ENCODE data around the gene HSF5. TPM values are rescaled to one million over a fixed set of nuclear protein-coding genes. Genes with fewer than 3 reads are reported as not detected.
A peak's percentile ranks its signal among the peaks of the same experiment; 100 is the strongest.

The HSF5 gene
- polyA plus RNA-seq, 2 of the 4 experiments (the other 2 are of a cell fraction): not detected

- ATAC-seq (no peak), DNase-seq (ENCODE audit: low read depth in 1 of 2, low spot score in 1 of 2) (no peak), FAIRE-seq (no peak)
- Histone ChIP-seq H3K9me3 (no peaks in the 10 kb centered on the region), H3K4me3 (no peak overlapping the region), H3K4me1 (peaks cover 32% of the 10 kb centered on the region), H3K27ac (no peak overlapping the region), H3K4me2 (no peak overlapping the region)
- POLR2A ChIA-PET: no interaction called here
- 84% methylated on average over 5 of the region's 5 CpGs for WGBS (ENCODE audit: missing lambda C conversion rate)
- TF ChIP-seq TFCP2L1 (CRISPR knock-in tag; IDR thresholded peaks at IDR 0.05) (no peak), EHF (CRISPR knock-in tag; IDR thresholded peaks at IDR 0.05) (no peak), NFE2L2 (conservative IDR thresholded peaks at IDR 0.05; ENCODE audit: low read length) (no peak)
- CTCF ChIA-PET: interaction anchor here (1.3 to 2.4 kb wide), 2 partner anchors 38 to 42 kb away, joined by 3 to 7 read pairs; partner anchors contain the start of gene RNF43
Observed at GRCh38 chr17:58375256-58375655, 113.0 kb downstream of the HSF5 start.

- DNase-seq (ENCODE audit: low read depth in 1 of 2, low spot score in 1 of 2) (no peak), ATAC-seq (no peak), FAIRE-seq (no peak)
- CTCF ChIA-PET: interaction anchor here (1.3 to 2.4 kb wide), 3 partner anchors 13 to 44 kb away, joined by 3 to 7 read pairs (median 5); partner anchors contain the start of gene RNF43
- Histone ChIP-seq H3K9me3 (no peaks in the 10 kb centered on the region), H3K4me1 (peaks cover 27% of the 10 kb centered on the region; the same call in 2 of the 3 replicates), H3K27ac (no peak overlapping the region), H3K4me2 (no peak overlapping the region), H3K4me3 (no peak overlapping the region)
- WGBS (ENCODE audit: missing lambda C conversion rate): 83% methylated on average over 1 of the region's 1 CpG
- POLR2A ChIA-PET: no interaction called here
- TF ChIP-seq MAZ (IDR thresholded peaks at IDR 0.05; ENCODE audit: borderline replicate concordance, low read depth, low read length): no peak
- TF ChIP-seq RCOR1 (IDR thresholded peaks at IDR 0.05; ENCODE audit: low read depth, low read length): no peak
- TF ChIP-seq KDM1A (IDR thresholded peaks at IDR 0.05; ENCODE audit: low read depth): 0 out of 2 replicates have a peak, but pooled peaks have one; percentile 6
- no peak for TF ChIP-seq SREBF2 (IDR thresholded peaks at IDR 0.05)
- no peak for TF ChIP-seq POLR2A (IDR thresholded peaks at IDR 0.05; ENCODE audit: low read length)
- no peak for TF ChIP-seq CHD2 (IDR thresholded peaks at IDR 0.05; ENCODE audit: low read length, partially characterized antibody)
- TF ChIP-seq CBX2 (IDR thresholded peaks at IDR 0.05; ENCODE audit: borderline replicate concordance, low read depth): no peak
Observed at GRCh38 chr17:58373923-58374322, 114.3 kb downstream of the HSF5 start.

GRCh38 chr17:58373003-58373402, 115.2 kb downstream of the HSF5 start:
- no peak for ATAC-seq
- DNase-seq (ENCODE audit: low read depth in 1 of 2, low spot score in 1 of 2): no peak
- H3K4me2 ChIP-seq: no peak overlapping the region
- POLR2A ChIA-PET: interaction anchor here (2.2 kb wide), 1 partner anchor 21 kb away, joined by 7 read pairs; the partner anchor contains the start of gene SUPT4H1
- no peak overlapping the region for H3K4me3 ChIP-seq
- TF ChIP-seq BCL3 (IDR thresholded peaks at IDR 0.05): no peak
- TF ChIP-seq GATA3 (IDR thresholded peaks at IDR 0.05; ENCODE audit: borderline replicate concordance): no peak
- no peak for TF ChIP-seq RCOR1 (IDR thresholded peaks at IDR 0.05; ENCODE audit: low read depth, low read length)
- TF ChIP-seq RAD21 (conservative IDR thresholded peaks at IDR 0.05 in 1 of 2, IDR thresholded peaks at IDR 0.05 in 1 of 2): no peak
- TF ChIP-seq POLR2AphosphoS2 (conservative IDR thresholded peaks at IDR 0.05; ENCODE audit: low read length): no peak
- TF ChIP-seq ZNF302 (CRISPR knock-in tag; IDR thresholded peaks at IDR 0.05): no peak
- no peak for TF ChIP-seq ESRRA (IDR thresholded peaks at IDR 0.05; ENCODE audit: borderline replicate concordance, low read length)
- no peak for TF ChIP-seq FOXS1 (CRISPR knock-in tag; IDR thresholded peaks at IDR 0.05)
- no peak for TF ChIP-seq ZSCAN20 (CRISPR knock-in tag; IDR thresholded peaks at IDR 0.05)
- 66% methylated on average over 5 of the region's 5 CpGs for WGBS (ENCODE audit: missing lambda C conversion rate)
- CTCF ChIA-PET: interaction anchor here (0.7 to 2.2 kb wide), 7 partner anchors 10 to 75 kb away, joined by 3 to 5 read pairs (median 4); partner anchors contain the start of gene SUPT4H1
- peaks cover 27% of the 10 kb centered on the region; the same call in 2 of the 3 replicates for H3K4me1 ChIP-seq
- FAIRE-seq: no peak
- no peak overlapping the region for H3K27ac ChIP-seq
- H3K9me3 ChIP-seq: no peaks in the 10 kb centered on the region

- no peaks in the 10 kb centered on the region for H3K9me3 ChIP-seq
- DNase-seq (ENCODE audit: low read depth in 1 of 2, low spot score in 1 of 2): no peak
- H3K4me1 ChIP-seq: peaks cover 14% of the 10 kb centered on the region; the same call in 2 of the 3 replicates
- POLR2A ChIA-PET: interaction anchor here (2.2 kb wide), 1 partner anchor 19 kb away, joined by 7 read pairs; the partner anchor contains the start of gene SUPT4H1
- WGBS (ENCODE audit: missing lambda C conversion rate): 58% methylated on average over 6 of the region's 6 CpGs
- H3K27ac ChIP-seq: no peak overlapping the region
- ATAC-seq: no peak
- H3K4me2 ChIP-seq: no peak overlapping the region
- no peak for TF ChIP-seq HDAC2 (IDR thresholded peaks at IDR 0.05)
- no peak for TF ChIP-seq MAZ (IDR thresholded peaks at IDR 0.05; ENCODE audit: borderline replicate concordance, low read depth, low read length)
- no peak for FAIRE-seq
- no peak overlapping the region for H3K4me3 ChIP-seq
- CTCF ChIA-PET: interaction anchor here (0.7 to 1.9 kb wide), 7 partner anchors 13 to 54 kb away, joined by 3 to 6 read pairs (median 3); partner anchors contain the start of genes RNF43 and SUPT4H1
Observed at GRCh38 chr17:58371300-58371950, 116.8 kb downstream of the HSF5 start.

Measured in A549 (cell line).